DMS153 (cell line): Measurements from ENCODE around the gene CLASP1.
"Not testable (repeated sequence)": the region's sequence is repeated elsewhere in the genome, so short reads cannot be mapped to it uniquely, and the experiment has no call there.

Source experiments
- DNase-seq: peaks from one replicate; lab custom pipeline; 2025; lab: John Stamatoyannopoulos, UW

The CLASP1 gene

GRCh38 chr2:121649149-121649595 lies at the start of gene CLASP1:
CLASP1 (minus strand) TSS chr2:121649462; CDS start chr2:121605895, 43,567 bp downstream.
- DNase-seq: no peak

GRCh38 chr2:121698318-121698930 lies 49.2 kb upstream of the CLASP1 start:
- no peak for DNase-seq

GRCh38 chr2:121697108-121697631 lies 47.9 kb upstream of the CLASP1 start:
- no peak for DNase-seq

- no peak for DNase-seq
Measured at GRCh38 chr2:121696410-121696930, 47.2 kb upstream of the CLASP1 start.

- DNase-seq: no peak
Measured at GRCh38 chr2:121695171-121695451, 45.8 kb upstream of the CLASP1 start.

DNA sequence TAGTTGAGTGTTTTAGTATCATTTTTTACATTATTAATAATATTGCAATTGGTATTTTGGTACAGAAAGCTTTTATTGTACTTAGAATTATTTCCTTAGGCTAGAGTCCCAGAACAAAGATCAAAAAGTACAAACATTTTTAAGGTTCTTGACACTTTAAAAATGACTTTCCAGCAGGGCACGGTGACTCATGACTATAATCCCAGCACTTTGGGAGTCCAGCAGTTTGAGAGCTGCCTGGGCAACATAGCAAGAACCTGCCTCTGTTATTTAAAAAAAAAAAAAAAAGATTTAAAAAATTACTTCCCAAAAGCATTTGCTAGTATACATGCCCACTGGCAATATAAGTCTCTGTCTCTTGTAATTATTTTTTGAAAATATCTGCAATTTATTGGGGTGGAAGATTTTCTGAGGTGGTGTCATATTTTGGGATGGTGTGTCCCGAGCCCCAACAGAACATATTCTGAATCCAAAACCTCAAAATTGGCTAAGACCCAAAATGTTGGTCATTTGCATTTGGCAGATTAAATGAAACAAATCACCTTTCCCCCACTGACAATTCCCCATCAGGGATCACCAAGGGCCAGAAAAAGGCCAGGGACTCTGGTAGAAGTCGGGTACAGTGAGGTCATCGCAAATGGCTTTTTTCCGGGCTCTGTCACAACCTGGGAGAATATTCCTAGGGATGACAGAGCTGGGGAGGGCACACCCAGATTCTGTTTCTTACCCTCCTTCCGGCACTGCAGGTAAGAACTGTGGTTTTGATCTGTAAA lies 45.3 kb upstream of the CLASP1 start:
- DNase-seq: no peak

GRCh38 chr2:121690572-121690971 lies 41.3 kb upstream of the CLASP1 start:
- DNase-seq: not testable (repeated sequence)

- DNase-seq: no peak
Measured at GRCh38 chr2:121690095-121690494, 40.8 kb upstream of the CLASP1 start.

GRCh38 chr2:121689356-121689755 lies 40.1 kb upstream of the CLASP1 start:
- DNase-seq: peak; percentile 8

GRCh38 chr2:121688820-121689219 lies 39.6 kb upstream of the CLASP1 start:
- DNase-seq: no peak

- DNase-seq: no peak
Measured at GRCh38 chr2:121686902-121687301, 37.6 kb upstream of the CLASP1 start.

DNA sequence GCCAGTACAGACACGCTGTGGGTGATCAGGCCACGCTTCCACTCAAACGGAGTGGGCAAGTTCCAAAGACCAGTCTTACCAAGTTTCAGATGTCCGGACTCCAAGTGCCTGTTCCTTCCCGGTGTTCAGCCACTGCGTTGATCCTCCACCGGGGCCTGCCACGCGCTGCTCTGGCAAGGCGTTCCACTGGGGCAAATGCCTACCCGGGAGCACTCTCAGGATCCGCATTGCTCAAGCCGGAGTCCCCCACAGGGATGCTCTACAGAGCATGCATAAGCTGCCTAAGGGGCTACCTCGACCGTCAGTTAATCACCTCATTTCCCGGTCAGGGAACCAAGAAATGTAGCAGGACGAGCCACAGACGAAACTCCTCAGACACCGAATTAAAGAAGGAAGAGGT lies 37.0 kb upstream of the CLASP1 start:
- no peak for DNase-seq

DNA sequence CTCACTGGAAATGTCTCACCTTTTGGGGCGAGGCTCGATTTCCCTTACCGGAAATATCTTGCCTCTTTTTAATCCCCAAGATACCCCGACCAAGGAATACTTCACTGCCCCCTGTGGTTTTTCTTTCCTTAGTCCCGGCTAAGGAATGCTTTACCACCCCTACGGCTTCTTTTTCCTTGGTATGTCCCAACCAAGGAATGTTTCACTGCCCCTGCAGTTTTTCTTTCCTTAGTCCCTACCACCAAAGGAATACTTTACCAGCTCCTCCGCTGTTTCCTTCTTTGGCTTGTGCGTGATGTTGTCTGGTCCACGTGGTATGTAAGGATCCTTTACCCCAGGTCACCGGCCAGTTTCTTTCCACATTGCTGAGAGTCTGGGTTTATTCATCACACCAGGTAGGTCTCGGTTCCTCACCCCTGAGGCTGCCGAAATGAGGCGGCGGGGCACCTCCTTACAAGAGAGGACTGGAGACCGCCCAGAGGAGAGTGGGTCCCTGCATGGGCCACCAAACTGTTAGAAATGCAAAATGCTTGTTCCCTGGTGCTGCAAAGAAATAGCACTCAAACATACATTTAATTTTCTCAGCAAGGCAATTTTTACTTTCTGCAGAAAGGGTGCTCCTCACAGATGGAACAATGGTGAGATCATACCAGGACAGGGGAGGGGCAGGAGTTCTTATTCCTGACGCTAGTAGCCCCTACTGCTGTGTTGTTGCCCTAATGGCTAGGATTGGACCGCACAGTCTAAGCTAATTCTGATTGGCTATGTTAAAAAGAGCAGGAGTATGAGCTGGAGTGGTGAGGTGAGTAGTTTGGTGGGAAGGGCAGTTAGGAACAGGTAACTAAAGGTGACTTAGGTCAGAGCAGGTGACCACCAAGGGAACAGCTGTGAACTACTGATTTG lies 33.4 kb upstream of the CLASP1 start:
- DNase-seq: no peak

DNA sequence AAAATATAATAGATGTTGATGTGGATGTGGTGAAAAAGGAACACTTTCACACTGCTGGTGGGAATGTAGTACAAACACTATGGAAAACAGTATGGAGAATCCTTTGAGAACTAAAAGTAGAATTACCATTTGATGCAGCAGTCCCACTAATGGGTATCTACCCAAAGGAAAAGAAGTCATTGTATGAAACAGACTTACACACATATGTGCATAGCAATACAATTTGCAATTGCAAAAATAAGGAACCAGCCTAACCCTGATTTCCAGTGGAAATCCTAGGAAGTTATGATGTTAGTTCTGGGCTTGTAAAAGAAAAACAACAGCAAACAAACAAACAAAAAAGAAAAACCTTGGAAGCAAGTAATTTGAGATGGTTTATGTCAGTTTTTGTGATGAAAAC lies 28.6 kb upstream of the CLASP1 start:
- no peak for DNase-seq

DNA sequence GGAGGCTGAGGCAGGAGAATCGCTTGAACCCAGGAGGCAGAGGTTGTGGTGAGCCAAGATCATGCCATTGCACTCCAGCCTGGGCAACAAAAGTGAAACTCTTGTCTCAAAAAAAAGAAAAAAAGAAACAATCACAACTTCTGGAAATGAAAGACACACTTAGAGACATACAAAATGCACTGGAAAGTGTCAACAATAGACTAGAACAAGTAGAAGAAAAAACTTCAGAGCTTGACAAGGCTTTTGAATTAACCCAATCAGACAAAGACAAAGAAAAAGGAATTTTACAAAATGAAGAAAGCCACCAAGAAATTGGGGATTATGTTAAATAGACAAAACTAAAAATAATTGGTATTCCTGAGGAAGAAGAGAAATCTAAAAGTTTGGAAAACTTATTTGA lies 22.4 kb upstream of the CLASP1 start:
- not testable (repeated sequence) for DNase-seq

DNA sequence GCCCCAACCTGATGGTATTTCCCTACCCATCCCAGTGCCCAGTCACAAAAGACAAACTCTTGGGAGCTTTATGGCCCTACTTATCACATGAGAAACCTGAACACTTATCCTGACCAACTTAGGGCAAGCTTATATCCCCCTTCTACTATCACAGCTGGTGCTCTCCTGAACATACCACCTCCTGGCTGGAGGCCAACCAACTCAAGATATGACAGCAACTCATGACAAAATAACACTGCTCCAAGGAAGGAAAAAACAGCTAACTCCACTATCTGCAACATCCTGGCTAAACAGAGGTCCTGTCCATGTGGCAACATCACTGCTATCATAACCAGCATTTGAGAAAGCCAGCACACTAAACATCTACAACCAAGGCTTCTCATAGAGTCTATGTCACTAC lies 20.9 kb upstream of the CLASP1 start:
- DNase-seq: no peak

- no peak for DNase-seq
Measured at GRCh38 chr2:121667618-121668017, 18.4 kb upstream of the CLASP1 start.

- DNase-seq: no peak
Measured at GRCh38 chr2:121666042-121666441, 16.8 kb upstream of the CLASP1 start.

- no peak for DNase-seq
Measured at GRCh38 chr2:121665504-121665903, 16.2 kb upstream of the CLASP1 start.

DNA sequence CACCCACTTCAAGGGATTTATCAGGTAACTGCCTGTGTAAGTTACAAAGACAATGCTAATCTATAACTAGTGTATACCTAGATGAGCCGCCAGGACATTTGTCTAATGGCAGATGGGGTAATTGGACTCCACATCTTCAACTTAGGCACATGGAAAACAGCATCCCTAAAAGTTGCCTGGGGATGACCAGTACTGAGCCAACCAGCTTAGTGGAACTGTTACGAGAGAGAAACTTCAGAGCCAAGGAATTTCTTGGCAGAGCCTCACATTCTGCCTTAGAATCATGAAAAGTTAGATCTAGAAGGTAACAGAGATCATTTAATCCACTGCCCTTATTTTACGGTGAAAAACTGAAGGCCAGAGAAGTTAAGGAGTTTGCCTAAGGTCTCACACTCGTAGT lies 15.5 kb upstream of the CLASP1 start:
- no peak for DNase-seq

- no peak for DNase-seq
Measured at GRCh38 chr2:121664086-121664485, 14.8 kb upstream of the CLASP1 start.

DNA sequence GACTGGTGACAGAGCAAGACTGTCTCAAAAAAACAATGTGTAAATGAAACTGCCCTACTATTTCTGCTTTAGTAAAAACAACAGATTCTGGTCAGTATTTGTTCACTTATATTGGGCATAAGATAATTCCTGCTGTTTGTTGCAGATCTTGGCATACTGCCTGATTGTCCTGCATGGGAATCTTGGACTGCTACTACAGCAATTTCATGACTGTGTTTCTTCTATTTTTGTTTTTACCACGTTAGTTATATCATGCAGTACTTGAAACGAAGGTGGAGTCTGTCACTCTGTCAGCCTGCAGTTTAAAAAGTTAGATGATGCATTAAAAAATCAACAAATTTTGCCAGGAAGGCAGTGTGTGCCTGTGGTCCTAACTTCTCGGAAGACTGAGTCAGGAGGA lies 14.2 kb upstream of the CLASP1 start:
- DNase-seq: no peak
